Motor neuron (in vitro differentiated cells): ENCODE measurements around the gene KCNC4. TPM values are rescaled to one million over a fixed set of nuclear protein-coding genes. Genes with fewer than 3 reads are reported as not detected.

Experiments
- ATAC-seq, 8 experiments: fragments of 200-7000 bp; cut with Tn5 transposase; replicated peaks in 6 of 8; 2 replicates each; pipeline ENCODE4 v1.8.0; 2021; ENCODE audit warnings: mild to moderate bottlenecking in 8 of 8, moderate library complexity in 8 of 8
- H3K27ac ChIP-seq, 2 donors: fragments of 250-450 bp; sonication (Bioruptor Pico); 2 replicates each; pipeline ENCODE4 v1.9.0; 2021; ENCODE audit warnings: antibody characterized with exemption in 2 of 2, mild to moderate bottlenecking in 2 of 2, moderate library complexity in 1 of 2
- H3K4me1 ChIP-seq, 2 donors: fragments of 250-450 bp; sonication (Bioruptor Pico); replicated peaks in 1 of 2; 2 replicates each; pipeline ENCODE4 v1.6.1; 2021; ENCODE audit warnings: antibody characterized with exemption in 2 of 2, mild to moderate bottlenecking in 2 of 2, moderate library complexity in 1 of 2
- H3K4me3 ChIP-seq, 5 donors: fragments of 250-450 bp; sonication (Bioruptor Pico); 2 replicates each; pipeline ENCODE4 v1.9.0; 2021; ENCODE audit warnings: antibody characterized with exemption in 5 of 5, mild to moderate bottlenecking in 5 of 5, moderate library complexity in 4 of 5
- WGBS, 10 experiments: fragments of 450-650 bp; shearing (Covaris generic); methylation state at CpG; one replicate each; pipeline ENCODE4 v1.0.0; 2022; 5-methylcytosine and 5-hydroxymethylcytosine counted together
- in situ Hi-C, 9 experiments: fragments of 400-800 bp; cut with MboI; loops; one replicate each; pipeline ENCODE4 v1.15.0; 2021; ENCODE audit warnings: low sequenced_read_pairs in 9 of 9, low pct_unique_long_range_greater_than_20kb in 2 of 9; ENCODE audit not compliant: unreplicated experiment in 9 of 9
- total RNA-seq, 8 experiments: library from RNA; unstranded; fragments of 300-600 nt; gene quantifications; 2 replicates each; pipeline versions ENCODE4 v1.2.3 to v1.2.4, GENCODE V29; 2022

KCNC4 gene
- total RNA-seq, 8 experiments from 2014 or later: 0.56 to 8.1 (median 4.5) TPM

DNA sequence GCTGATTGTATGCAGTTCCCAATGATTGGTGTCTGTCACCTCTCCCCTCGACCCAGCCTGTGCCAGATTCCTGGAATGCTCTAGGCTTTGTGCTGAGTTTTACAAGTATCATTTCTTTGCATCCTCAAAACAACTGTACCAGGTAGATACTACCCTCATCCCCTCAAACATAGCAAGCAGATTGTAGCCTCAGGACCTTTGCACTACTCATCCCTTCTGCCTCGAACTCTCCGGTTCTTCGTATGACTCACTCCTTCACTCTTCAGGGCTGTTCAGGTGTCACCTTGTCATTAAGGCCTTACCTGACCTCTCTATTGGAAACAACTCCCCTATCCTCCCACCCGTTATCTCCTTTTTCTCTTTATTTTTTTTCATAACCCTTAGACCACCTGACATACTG, 8.0 kb downstream of the KCNC4 start:
- Histone ChIP-seq H3K4me3 (no peak overlapping the region), H3K27ac (no peak overlapping the region), H3K4me1 (peaks cover 16 to 17% of the 10 kb centered on the region in 2 donors)
- ATAC-seq: no peak
- WGBS, 10 experiments: 70 to 100% (median 86%) methylated on average over 2 to 5 of the region's 5 CpGs
- in situ Hi-C loops: loop anchor here in 5 of 9 experiments (25.0 kb wide), 2 partner anchors 94 to 244 kb away; partner anchors contain the start of gene PROK1 (in 5 of the 5)

DNA sequence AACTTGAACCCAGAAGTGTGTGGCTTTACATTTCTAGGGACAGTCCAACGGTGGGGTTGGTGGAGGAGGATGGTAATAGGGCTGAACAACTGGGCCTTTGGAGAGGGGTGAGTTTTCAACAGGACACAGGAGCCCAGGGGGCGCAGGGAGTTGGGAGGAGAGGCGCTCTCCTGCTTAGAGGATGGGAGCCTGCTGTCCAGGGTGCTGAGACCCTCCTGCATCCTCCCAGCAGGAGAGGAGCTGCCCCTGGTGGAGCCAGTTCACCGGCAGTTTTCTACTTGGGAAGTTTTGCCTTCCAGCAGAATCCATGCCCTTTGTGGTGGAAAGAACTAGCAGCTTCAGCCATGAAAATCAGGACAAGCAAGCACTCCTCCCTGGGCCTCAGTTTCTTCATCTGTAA, 8.6 kb downstream of the KCNC4 start:
- H3K27ac ChIP-seq: no peak overlapping the region
- in situ Hi-C loops: loop anchor here in 5 of 9 experiments (25.0 kb wide), 2 partner anchors 94 to 244 kb away; partner anchors contain the start of gene PROK1 (in 5 of the 5)
- H3K4me1 ChIP-seq: peaks cover 12 to 14% of the 10 kb centered on the region in 2 donors
- peak in 2 of 8 experiments; percentile 19 to 77 for ATAC-seq
- no peak overlapping the region for H3K4me3 ChIP-seq
- 73 to 100% (median 86%) methylated on average over 1 to 4 of the region's 4 CpGs; no CpG with 5 or more reads in 5 of the 10 experiments for WGBS, 10 experiments

DNA sequence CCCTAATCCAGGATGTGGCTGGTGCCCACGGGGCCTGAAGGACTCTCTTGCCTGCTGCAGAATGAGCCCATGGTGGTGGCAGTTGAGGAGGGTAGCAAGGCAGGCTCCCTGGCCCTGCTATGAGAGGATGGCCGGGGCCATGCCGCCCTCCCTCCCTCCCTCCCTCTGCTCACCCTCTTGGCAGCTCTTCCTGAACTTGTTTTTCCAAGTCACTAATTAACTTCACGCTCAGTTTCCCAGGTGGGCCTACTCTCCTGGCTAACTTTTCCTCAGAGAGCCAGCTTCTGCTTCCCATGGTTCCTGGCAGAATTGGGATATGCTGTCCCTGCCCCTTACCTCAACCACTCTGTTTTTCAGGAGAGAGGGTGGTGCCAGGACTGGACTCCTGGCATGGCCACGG, 10.2 kb downstream of the KCNC4 start:
- H3K27ac ChIP-seq: no peak overlapping the region
- no peak for ATAC-seq
- H3K4me1 ChIP-seq: peaks cover 3% of the 10 kb centered on the region in 2 donors
- in situ Hi-C loops: loop anchor here in 5 of 9 experiments (25.0 kb wide), 2 partner anchors 92 to 242 kb away; partner anchors contain the start of gene PROK1 (in 5 of the 5)
- 63 to 100% (median 94%) methylated on average over 1 to 2 of the region's 5 CpGs; no CpG with 5 or more reads in 4 of the 10 experiments for WGBS, 10 experiments
- H3K4me3 ChIP-seq: no peak overlapping the region

DNA sequence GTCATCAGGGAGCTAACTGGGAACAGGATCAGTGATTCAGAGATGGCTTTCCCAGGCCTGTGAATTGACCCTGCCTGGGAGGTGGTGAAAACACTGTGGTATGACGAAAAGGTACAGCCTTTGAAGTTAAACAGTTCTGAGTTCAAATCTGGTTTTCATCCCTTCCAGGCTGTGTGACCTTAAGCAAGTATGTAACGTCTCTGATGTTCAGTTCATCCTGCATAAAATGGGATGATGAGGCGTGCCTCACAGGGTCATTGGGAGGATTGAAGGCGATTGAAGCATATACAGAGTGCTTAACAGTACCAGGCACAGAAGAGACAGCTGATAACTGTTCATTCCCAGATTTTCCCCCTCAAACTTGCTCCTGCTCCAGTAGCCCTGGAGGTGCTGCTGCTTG, 11.0 kb downstream of the KCNC4 start:
- 60 to 100% (median 87%) methylated on average over 1 to 4 of the region's 4 CpGs; no CpG with 5 or more reads in 3 of the 10 experiments for WGBS, 10 experiments
- Histone ChIP-seq H3K4me1 (no peaks in the 10 kb centered on the region), H3K27ac (no peak overlapping the region), H3K4me3 (no peak overlapping the region)
- ATAC-seq: no peak
- in situ Hi-C loops: loop anchor here in 5 of 9 experiments (25.0 kb wide), 2 partner anchors 91 to 241 kb away; partner anchors contain the start of gene PROK1 (in 5 of the 5)

DNA sequence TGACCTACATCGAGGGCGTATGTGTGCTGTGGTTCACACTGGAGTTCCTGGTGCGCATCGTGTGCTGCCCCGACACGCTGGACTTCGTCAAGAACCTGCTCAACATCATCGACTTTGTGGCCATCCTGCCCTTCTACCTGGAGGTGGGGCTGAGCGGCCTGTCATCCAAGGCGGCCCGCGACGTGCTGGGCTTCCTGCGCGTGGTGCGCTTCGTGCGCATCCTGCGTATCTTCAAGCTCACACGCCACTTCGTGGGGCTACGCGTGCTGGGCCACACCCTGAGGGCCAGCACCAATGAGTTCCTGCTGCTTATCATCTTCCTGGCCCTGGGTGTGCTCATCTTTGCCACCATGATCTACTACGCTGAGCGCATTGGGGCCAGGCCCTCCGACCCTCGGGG, 13.0 kb downstream of the KCNC4 start:
- H3K27ac ChIP-seq: no peak overlapping the region
- H3K4me3 ChIP-seq: no peak overlapping the region
- no peaks in the 10 kb centered on the region for H3K4me1 ChIP-seq
- no peak for ATAC-seq
- in situ Hi-C loops: loop anchor here in 5 of 9 experiments (25.0 kb wide), 2 partner anchors 89 to 239 kb away; partner anchors contain the start of gene PROK1 (in 5 of the 5)
- 80 to 100% (median 96%) methylated on average over 1 to 17 of the region's 27 CpGs; no CpG with 5 or more reads in 4 of the 10 experiments for WGBS, 10 experiments

DNA sequence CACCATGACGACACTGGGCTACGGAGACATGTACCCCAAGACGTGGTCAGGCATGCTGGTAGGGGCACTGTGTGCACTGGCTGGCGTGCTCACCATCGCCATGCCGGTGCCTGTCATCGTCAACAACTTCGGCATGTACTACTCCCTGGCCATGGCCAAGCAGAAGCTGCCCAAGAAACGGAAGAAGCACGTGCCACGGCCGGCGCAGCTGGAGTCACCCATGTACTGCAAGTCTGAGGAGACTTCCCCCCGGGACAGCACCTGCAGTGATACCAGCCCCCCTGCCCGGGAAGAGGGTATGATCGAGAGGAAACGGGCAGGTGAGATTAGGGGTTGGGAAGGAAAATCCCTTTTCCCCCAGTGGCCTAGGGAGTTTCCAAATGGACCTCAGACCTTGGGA, 13.5 kb downstream of the KCNC4 start:
- no peaks in the 10 kb centered on the region for H3K4me1 ChIP-seq
- in situ Hi-C loops: loop anchor here in 5 of 9 experiments (25.0 kb wide), 2 partner anchors 89 to 239 kb away; partner anchors contain the start of gene PROK1 (in 5 of the 5)
- WGBS, 10 experiments: 81 to 97% (median 94%) methylated on average over 2 to 11 of the region's 17 CpGs; no CpG with 5 or more reads in 2 of the 10 experiments
- no peak for ATAC-seq
- no peak overlapping the region for H3K4me3 ChIP-seq
- H3K27ac ChIP-seq: no peak overlapping the region

DNA sequence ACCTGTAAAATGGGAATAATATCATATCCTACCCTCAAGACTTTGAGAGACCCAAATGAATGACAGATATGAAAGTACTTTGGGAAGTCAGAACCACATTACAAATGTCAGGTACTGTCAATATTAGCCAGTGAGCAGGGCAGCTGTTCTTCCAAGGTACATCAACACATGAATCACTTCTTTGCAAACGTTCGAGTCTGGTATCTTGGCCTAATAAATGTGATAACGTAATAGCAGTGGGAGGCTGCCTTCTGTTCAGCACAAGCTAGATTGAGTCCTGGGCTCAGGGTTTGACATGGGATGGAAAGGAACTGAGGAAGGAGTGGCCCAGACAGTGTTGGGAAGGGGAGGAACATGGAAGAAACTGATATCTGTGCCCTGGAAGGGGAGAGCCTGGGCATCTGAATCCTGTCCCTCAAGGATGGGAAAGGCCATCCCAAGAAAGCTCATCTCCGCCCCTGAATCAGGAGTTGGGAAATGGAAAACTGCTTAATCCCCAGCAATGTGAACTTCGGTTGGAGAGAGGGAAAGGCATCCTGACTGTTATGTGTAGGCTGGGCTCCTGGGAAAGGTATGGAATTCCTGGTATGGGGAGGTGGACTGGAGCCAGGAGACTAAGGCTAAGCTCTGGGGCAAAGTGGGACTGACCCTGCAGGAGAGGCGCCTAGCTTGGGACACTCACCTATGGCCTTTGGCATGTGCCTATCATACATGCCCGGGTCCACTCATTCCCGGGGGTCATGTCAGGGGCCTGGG, 14.3 kb downstream of the KCNC4 start:
- H3K4me3 ChIP-seq: no peak overlapping the region
- no peak overlapping the region for H3K27ac ChIP-seq
- no peak for ATAC-seq
- WGBS, 10 experiments: 50 to 100% (median 89%) methylated on average over 2 to 8 of the region's 8 CpGs; no CpG with 5 or more reads in 2 of the 10 experiments
- no peaks in the 10 kb centered on the region for H3K4me1 ChIP-seq
- in situ Hi-C loops: loop anchor here in 5 of 9 experiments (25.0 kb wide), 2 partner anchors 88 to 238 kb away; partner anchors contain the start of gene PROK1 (in 5 of the 5)

DNA sequence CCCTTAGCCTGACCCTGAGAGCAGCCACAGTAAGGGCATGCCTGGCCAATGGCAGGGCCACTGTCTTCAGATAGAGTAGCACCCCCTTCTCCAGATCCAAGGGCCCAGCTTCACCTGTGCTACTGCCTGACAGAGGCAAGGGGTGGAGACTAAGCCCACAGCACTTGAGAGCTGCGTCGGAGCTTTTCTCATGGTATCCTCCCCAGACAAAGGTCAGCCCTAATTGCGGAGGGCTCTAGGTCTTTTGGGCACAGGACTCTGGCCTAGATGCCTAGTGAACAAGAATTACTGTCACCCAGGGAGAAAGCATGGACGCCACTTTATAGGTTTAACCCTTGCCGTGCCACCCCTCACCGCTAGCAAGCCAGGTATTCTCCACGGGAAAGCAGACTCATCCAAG, 15.1 kb downstream of the KCNC4 start:
- 60 to 100% (median 79%) methylated on average over 1 to 6 of the region's 7 CpGs; no CpG with 5 or more reads in 4 of the 10 experiments for WGBS, 10 experiments
- no peak for ATAC-seq
- in situ Hi-C loops: no loop called here
- no peak overlapping the region for H3K27ac ChIP-seq
- H3K4me3 ChIP-seq: no peak overlapping the region
- no peaks in the 10 kb centered on the region for H3K4me1 ChIP-seq

DNA sequence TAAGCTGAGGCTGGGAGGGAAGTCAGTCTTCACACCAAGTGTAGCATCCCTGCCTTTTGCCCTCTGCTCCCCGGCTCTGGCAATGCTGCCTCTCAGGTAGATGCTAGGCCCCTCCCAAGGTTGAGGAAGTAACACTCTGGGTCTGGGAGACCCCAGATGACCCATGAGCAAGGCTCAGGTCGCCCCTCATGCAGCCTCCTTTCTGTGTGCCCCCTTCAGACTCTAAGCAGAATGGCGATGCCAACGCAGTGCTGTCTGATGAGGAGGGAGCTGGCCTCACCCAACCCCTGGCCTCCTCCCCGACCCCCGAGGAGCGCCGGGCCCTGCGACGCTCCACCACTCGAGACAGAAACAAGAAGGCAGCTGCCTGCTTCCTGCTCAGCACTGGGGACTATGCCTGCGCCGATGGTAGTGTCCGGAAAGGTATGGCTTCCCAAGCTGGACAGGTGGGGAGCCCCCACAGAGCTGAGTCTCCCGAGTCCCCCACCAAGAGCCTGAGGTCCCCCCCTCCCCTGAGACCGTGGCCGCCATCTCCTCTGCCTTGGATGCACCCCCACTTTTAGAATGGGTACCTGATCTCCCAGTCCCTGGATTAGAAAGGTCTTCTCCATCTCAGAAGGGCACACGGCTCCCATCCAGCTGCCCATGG, 15.8 kb downstream of the KCNC4 start:
- in situ Hi-C loops: no loop called here
- Histone ChIP-seq H3K4me1 (no peaks in the 10 kb centered on the region), H3K4me3 (no peak overlapping the region), H3K27ac (no peak overlapping the region)
- ATAC-seq: no peak
- WGBS, 10 experiments: 86 to 100% (median 96%) methylated on average over 1 to 13 of the region's 18 CpGs; no CpG with 5 or more reads in 6 of the 10 experiments

DNA sequence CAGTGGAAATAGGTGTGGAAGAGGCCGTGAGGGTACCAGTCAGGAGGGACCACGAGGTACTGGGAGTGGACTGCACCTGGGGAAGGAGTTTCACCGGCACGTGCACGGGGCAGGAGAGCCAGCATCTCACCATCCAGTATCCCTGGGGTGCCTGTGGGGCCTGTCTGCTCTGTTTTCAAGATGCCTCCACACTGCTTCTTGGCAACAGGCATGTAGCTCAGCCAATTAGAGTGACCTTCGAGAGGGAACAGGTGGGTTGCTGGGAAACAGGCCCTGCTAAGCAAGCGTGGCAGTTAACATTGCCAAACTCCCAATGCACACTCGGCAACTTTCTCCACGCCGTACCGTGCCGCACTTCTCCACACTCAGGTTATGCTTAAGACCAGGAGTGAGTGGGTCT, 17.7 kb downstream of the KCNC4 start:
- peak in 1 of 8 experiments; percentile 16 for ATAC-seq
- no peak overlapping the region for H3K4me3 ChIP-seq
- WGBS, 10 experiments: 77 to 87% (median 81%) methylated on average over 1 to 9 of the region's 12 CpGs; no CpG with 5 or more reads in 4 of the 10 experiments
- in situ Hi-C loops: no loop called here
- no peaks in the 10 kb centered on the region for H3K4me1 ChIP-seq
- H3K27ac ChIP-seq: no peak overlapping the region

DNA sequence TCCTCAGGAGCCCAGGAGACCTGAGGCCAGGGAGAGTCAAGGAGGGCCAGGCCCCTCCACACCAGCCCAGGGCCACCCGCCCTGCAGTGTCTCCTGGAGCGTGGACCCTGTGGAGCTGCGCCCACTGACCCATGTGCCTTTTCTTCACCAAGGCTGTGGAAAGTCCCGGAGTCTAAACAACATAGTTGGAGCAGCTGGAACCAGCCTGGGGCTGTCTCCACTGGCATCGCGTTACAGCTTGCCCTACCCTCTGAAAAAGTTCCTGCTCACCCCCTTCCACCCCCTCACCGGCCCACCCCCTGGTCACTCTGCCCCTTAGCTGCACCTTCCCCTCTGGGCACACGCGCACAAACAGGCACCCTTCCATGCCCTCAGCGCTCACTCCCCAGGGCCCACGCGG, 18.3 kb downstream of the KCNC4 start:
- no peak overlapping the region for H3K4me3 ChIP-seq
- no peak overlapping the region for H3K27ac ChIP-seq
- ATAC-seq: peak in 1 of 8 experiments; percentile 13
- 67 to 100% (median 70%) methylated on average over 1 to 7 of the region's 12 CpGs; no CpG with 5 or more reads in 7 of the 10 experiments for WGBS, 10 experiments
- in situ Hi-C loops: no loop called here
- no peaks in the 10 kb centered on the region for H3K4me1 ChIP-seq

DNA sequence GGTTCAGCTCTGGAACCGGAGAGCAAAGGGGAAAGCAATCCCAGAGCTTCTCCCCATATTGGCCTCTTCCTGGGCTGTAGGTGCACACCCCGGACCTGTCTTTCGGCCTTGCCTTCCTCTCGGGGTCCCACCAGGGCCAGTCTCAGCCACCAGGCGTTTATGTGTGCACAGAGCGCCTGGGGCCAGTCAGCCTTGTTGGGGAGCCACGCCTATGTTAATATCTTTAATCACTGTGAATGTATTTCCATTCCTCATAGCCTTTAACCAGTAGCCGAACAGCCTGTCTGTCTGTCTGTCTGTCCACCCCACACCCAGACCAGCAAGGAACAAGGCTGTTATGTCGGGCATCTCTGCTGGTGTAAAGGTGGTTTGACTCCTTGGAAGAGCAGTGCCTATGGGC, 18.8 kb downstream of the KCNC4 start:
- H3K27ac ChIP-seq: no peak overlapping the region
- peak in 3 of 8 experiments; percentile 87 to 99 (median 99) for ATAC-seq
- H3K4me3 ChIP-seq: no peak overlapping the region
- WGBS, 10 experiments: 0 to 100% (median 69%) methylated on average over 1 to 9 of the region's 9 CpGs; no CpG with 5 or more reads in 2 of the 10 experiments
- H3K4me1 ChIP-seq: no peaks in the 10 kb centered on the region
- in situ Hi-C loops: no loop called here
